ENCODE data around the gene DNAJB12. TPM values are rescaled to one million over a fixed set of nuclear protein-coding genes. Genes with fewer than 3 reads are reported as not detected.
"Not testable (repeated sequence)": the region's sequence is repeated elsewhere in the genome, so short reads cannot be mapped to it uniquely, and the experiment has no call there.

DNAJB12 gene
- total RNA-seq, 1 donor from 2014 or later = 20.5 TPM

DNA sequence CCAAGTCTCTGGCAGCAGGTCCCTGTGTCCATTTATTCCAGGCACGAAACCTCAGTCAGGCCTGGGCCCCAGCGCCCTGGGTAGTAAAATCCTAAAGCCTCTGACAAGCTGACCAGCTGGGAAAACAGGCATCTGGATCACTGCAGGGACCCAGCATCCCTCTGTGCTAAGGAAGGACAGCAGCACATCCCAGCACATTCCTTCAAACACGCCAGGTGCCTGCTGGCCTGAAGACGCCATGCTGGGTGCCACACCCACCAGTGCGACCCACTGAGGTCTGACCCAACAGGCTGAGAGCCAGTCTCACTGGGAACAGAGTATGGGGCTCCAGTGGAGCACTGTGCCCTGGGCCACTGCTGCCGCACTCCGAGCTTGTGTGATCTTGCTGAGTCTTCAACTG, 6.4 kb downstream of the DNAJB12 start:
- TF ChIP-seq, protein P1, sequence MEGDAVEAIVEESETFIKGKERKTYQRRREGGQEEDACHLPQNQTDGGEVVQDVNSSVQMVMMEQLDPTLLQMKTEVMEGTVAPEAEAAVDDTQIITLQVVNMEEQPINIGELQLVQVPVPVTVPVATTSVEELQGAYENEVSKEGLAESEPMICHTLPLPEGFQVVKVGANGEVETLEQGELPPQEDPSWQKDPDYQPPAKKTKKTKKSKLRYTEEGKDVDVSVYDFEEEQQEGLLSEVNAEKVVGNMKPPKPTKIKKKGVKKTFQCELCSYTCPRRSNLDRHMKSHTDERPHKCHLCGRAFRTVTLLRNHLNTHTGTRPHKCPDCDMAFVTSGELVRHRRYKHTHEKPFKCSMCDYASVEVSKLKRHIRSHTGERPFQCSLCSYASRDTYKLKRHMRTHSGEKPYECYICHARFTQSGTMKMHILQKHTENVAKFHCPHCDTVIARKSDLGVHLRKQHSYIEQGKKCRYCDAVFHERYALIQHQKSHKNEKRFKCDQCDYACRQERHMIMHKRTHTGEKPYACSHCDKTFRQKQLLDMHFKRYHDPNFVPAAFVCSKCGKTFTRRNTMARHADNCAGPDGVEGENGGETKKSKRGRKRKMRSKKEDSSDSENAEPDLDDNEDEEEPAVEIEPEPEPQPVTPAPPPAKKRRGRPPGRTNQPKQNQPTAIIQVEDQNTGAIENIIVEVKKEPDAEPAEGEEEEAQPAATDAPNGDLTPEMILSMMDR (IDR thresholded peaks at IDR 0.05; ENCODE audit: unreplicated experiment) = no peak
- peaks cover 13% of the 10 kb centered on the region for H3K27me3 Mint-ChIP-seq (ENCODE audit: unreplicated experiment)
- H3K27ac Mint-ChIP-seq (ENCODE audit: unreplicated experiment) = no peak overlapping the region
- H3K9me3 Mint-ChIP-seq (ENCODE audit: unreplicated experiment) = no peaks in the 10 kb centered on the region
- no peak for DNase-seq (ENCODE audit: low spot score)
- peaks cover 22% of the 10 kb centered on the region for H3K36me3 Mint-ChIP-seq (ENCODE audit: low read depth, unreplicated experiment)
- no peak overlapping the region for H3K4me3 Mint-ChIP-seq (ENCODE audit: unreplicated experiment)
- peaks cover 25% of the 10 kb centered on the region for H3K4me1 Mint-ChIP-seq (ENCODE audit: unreplicated experiment)

DNA sequence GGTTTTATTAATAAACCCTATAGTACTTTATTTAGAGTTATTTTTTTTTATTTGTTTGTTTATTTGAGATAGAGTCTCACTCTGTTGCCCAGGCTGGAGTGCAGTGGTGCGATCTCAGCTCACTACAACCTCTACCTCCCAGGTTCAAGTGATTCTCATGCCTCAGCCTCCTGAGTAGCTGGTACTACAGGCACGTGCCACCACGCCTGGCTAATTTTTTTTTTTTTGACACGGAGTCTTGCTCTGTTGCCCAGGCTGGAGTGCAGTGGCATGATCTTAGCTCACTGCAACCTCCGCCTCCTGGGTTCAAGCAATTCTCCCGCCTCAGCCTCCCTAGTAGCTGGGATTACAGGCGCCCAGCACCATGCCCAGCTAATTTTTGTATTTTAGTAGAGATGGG, 8.6 kb downstream of the DNAJB12 start:
- not testable (repeated sequence) for DNase-seq (ENCODE audit: low spot score); H3K4me3 Mint-ChIP-seq (ENCODE audit: unreplicated experiment); H3K27ac Mint-ChIP-seq (ENCODE audit: unreplicated experiment); H3K27me3 Mint-ChIP-seq (ENCODE audit: unreplicated experiment); H3K9me3 Mint-ChIP-seq (ENCODE audit: unreplicated experiment); H3K4me1 Mint-ChIP-seq (ENCODE audit: unreplicated experiment)
- peaks cover 14% of the 10 kb centered on the region for H3K36me3 Mint-ChIP-seq (ENCODE audit: low read depth, unreplicated experiment)

DNA sequence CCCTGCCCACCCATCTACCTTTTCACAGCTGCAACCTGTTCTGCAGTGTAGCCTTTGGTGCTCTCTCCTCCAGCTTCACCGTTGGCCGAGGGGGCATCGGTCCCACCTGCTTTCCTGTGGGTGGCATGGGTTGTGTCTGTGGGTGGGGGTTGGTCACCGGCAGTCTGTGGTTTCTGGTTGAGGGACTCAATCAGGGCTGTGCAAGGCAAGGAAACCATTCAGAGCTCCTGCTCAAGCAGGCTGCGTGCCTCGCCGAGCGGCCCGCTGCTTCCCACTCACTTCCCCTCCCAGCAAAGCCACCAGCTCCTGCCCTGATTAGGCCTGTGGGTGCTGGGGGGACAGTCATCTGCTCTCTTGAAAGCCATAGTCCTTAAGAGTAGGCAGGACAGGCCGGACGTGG, 9.8 kb downstream of the DNAJB12 start:
- TF ChIP-seq, protein P1 (IDR thresholded peaks at IDR 0.05; ENCODE audit: unreplicated experiment) = no peak
- Mint-ChIP-seq H3K9me3 (ENCODE audit: unreplicated experiment) (no peaks in the 10 kb centered on the region), H3K27ac (ENCODE audit: unreplicated experiment) (no peak overlapping the region), H3K4me3 (ENCODE audit: unreplicated experiment) (no peak overlapping the region), H3K27me3 (ENCODE audit: unreplicated experiment) (peaks cover 2% of the 10 kb centered on the region), H3K4me1 (ENCODE audit: unreplicated experiment) (peaks cover 6% of the 10 kb centered on the region), H3K36me3 (ENCODE audit: low read depth, unreplicated experiment) (peaks cover 14% of the 10 kb centered on the region)
- DNase-seq (ENCODE audit: low spot score) = no peak

DNA sequence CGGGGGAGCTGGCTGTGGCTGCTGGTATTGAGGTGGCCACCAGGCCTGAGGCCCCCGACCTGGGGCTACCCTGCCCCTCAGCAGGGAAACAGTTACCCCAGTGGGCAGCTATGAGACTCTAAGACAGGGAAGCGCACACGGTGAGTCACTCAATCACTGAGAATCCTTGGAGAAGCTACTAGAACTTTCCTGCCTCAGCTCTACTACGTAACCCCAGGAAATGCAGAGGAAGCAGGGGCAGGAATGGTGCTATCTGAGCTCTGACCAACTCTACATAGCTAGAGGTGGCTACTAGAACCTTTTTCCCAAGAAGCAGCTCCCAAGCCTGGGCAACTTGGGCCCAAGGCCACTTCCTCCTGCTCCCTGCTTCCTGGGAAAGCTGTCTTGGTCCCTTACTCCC, 11.8 kb downstream of the DNAJB12 start:
- peaks cover 6% of the 10 kb centered on the region for H3K4me1 Mint-ChIP-seq (ENCODE audit: unreplicated experiment)
- H3K27me3 Mint-ChIP-seq (ENCODE audit: unreplicated experiment) = no peaks in the 10 kb centered on the region
- H3K36me3 Mint-ChIP-seq (ENCODE audit: low read depth, unreplicated experiment) = peaks cover 5% of the 10 kb centered on the region
- no peak for DNase-seq (ENCODE audit: low spot score)
- H3K4me3 Mint-ChIP-seq (ENCODE audit: unreplicated experiment) = no peak overlapping the region
- TF ChIP-seq, protein P1 (IDR thresholded peaks at IDR 0.05; ENCODE audit: unreplicated experiment) = no peak
- peak overlapping the region; percentile 57 for H3K27ac Mint-ChIP-seq (ENCODE audit: unreplicated experiment)
- H3K9me3 Mint-ChIP-seq (ENCODE audit: unreplicated experiment) = no peaks in the 10 kb centered on the region

DNA sequence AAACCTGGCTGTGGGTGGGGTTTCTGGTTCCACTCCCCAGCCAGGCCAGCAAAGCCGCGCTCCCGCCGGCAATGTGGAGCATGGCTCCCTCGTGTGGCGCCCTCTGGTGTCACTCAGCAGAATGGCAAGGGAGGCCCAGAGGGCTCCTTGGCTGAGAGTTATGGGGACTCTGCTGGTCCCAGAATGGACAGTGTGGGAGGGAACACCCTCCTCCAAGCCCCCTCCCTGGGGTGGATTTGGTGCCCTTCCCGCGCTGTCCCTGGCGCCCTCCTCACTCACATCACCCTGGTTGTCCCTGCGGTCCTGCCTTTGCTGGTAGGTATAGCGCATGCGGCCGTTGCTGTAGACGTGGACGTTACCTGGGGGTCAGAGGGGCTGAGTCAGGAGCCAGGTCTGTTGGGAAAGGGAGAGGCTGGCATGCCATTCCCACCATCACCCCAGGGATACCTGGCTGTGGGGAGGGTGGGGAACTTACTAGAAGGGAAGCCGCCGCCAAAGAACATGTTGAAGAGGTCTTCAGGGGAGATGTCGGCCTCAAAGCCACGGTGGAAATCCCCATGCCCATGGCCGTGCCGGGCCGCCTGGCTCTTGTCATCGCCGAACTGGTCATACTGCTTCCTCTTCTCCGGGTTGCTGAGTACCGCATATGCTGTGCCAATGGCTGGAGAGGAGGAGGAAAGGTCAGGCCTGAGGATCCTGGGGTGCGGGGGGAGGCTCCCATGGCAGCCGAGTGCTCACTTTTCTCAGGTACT, 14.0 kb downstream of the DNAJB12 start:
- Mint-ChIP-seq H3K4me3 (ENCODE audit: unreplicated experiment) (no peak overlapping the region), H3K36me3 (ENCODE audit: low read depth, unreplicated experiment) (peaks cover 12% of the 10 kb centered on the region), H3K4me1 (ENCODE audit: unreplicated experiment) (peaks cover 6% of the 10 kb centered on the region), H3K9me3 (ENCODE audit: unreplicated experiment) (no peaks in the 10 kb centered on the region), H3K27ac (ENCODE audit: unreplicated experiment) (no peak overlapping the region), H3K27me3 (ENCODE audit: unreplicated experiment) (no peaks in the 10 kb centered on the region)
- TF ChIP-seq, protein P1 (IDR thresholded peaks at IDR 0.05; ENCODE audit: unreplicated experiment) = peak; percentile 93
- DNase-seq (ENCODE audit: low spot score) = peak; percentile 79
